ENCODE measurements around the gene TMEM120A. TPM values are rescaled to one million over a fixed set of nuclear protein-coding genes. Genes with fewer than 3 reads are reported as not detected.
"Not testable (repeated sequence)": the region's sequence is repeated elsewhere in the genome, so short reads cannot be mapped to it uniquely, and the experiment has no call there.

The TMEM120A gene
- total RNA-seq, 4 donors from 2014 or later = 57.6 to 119 (median 92.0) TPM

DNA sequence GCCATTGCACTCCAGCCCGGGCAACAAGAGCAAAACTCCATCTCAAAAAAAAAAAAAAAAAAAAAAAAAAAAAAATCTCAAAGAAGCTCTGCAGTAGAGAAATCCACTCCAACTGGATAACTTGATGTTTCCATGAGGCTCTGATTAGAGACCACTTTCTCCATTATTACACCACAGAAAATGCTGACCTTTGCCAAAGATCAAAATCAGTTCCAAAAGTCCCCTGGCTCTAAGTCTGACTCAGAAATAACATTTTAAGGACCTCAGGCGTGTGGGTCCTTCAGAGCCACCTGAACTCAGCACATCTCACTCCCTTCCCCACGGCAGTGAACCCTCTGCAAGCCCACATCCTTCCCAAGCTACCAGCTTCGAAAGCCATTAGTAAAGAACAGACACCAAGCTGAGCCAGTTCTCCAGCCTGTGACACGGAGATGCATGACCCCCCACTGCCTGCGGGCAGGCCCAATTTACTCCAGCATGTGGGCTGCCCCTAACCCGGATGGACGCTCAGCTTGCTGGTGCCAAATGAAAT, 13.8 kb upstream of the TMEM120A start:
- Histone ChIP-seq H3K27ac (no peak overlapping the region), H3K9me3 (no peaks in the 10 kb centered on the region), H3K4me1 (peaks cover 0 to 9% (median 4%) of the 10 kb centered on the region in 4 donors), H3K27me3 (no peaks in the 10 kb centered on the region), H3K36me3 (peaks cover 0 to 16% (median 3%) of the 10 kb centered on the region in 4 donors), H3K4me3 (no peak overlapping the region)
- TF ChIP-seq EP300 (IDR thresholded peaks at IDR 0.05; ENCODE audit: low read depth) = no peak
- TF ChIP-seq, protein P1, sequence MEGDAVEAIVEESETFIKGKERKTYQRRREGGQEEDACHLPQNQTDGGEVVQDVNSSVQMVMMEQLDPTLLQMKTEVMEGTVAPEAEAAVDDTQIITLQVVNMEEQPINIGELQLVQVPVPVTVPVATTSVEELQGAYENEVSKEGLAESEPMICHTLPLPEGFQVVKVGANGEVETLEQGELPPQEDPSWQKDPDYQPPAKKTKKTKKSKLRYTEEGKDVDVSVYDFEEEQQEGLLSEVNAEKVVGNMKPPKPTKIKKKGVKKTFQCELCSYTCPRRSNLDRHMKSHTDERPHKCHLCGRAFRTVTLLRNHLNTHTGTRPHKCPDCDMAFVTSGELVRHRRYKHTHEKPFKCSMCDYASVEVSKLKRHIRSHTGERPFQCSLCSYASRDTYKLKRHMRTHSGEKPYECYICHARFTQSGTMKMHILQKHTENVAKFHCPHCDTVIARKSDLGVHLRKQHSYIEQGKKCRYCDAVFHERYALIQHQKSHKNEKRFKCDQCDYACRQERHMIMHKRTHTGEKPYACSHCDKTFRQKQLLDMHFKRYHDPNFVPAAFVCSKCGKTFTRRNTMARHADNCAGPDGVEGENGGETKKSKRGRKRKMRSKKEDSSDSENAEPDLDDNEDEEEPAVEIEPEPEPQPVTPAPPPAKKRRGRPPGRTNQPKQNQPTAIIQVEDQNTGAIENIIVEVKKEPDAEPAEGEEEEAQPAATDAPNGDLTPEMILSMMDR (IDR thresholded peaks at IDR 0.05) = no peak
- intact Hi-C loops (cut with DNase I; ENCODE audit: low total_unique reads) = no loop called here
- no peak for DNase-seq
- WGBS, 2 donors (ENCODE audit: low coverage in 1 of 2) = 75% methylated on average over 8 of the region's 8 CpGs; no CpG with 5 or more reads in 1 of the 2 donors
- in situ Hi-C loops (cut with MboI; ENCODE audit: low pct_ligation_motif_present in 1 of 4, low pct_unique_long_range_greater_than_20kb in 1 of 4, low sequenced_read_pairs in 3 of 4) = no loop called here

DNA sequence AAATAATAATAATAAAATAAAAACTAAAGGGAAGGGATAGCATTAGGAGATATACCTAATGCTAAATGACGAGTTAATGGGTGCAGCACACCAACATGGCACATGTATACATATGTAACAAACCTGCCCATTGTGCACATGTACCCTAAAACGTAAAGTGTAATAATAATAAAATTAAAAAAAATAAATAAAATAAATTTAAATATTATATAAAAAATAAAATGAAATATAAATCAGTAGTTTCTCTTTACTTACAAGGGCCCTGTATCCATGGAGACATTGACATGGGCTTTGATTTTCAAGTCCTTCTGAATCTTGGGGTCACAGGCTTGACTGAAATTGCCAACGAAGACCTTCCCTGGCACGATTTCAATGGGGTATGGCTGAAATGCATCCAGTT, 10.6 kb upstream of the TMEM120A start:
- H3K4me3 ChIP-seq = not testable (repeated sequence)

DNA sequence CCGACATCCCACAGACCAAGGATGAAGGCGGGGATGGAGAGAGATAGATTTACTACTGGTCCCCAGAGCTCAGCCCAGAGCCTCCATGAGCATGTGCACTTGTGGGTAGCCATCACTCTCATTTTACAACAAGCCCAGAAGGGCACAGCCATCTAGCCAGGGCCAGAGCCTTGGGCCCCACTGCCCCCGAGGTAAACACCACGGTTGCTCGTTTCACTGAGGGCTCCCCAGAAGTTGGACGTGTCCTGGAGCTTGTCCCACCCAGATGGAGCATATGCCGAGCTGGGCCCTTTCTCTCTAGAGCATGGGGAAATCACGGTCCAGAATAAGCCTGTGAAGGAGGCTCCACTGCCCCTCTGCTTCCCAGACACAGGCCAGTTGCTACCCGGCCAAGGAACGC, 9.0 kb upstream of the TMEM120A start:
- no peaks in the 10 kb centered on the region for H3K9me3 ChIP-seq
- H3K27me3 ChIP-seq = no peaks in the 10 kb centered on the region
- no peaks in the 10 kb centered on the region for H3K4me1 ChIP-seq
- H3K36me3 ChIP-seq = peaks cover 0 to 16% (median 8%) of the 10 kb centered on the region in 4 donors
- in situ Hi-C loops (cut with MboI; ENCODE audit: low pct_ligation_motif_present in 1 of 4, low pct_unique_long_range_greater_than_20kb in 1 of 4, low sequenced_read_pairs in 3 of 4) = no loop called here
- no peak overlapping the region for H3K4me3 ChIP-seq
- intact Hi-C loops (cut with DNase I; ENCODE audit: low total_unique reads) = no loop called here
- WGBS, 2 donors (ENCODE audit: low coverage in 1 of 2) = 98% methylated on average over 10 of the region's 10 CpGs; no CpG with 5 or more reads in 1 of the 2 donors
- no peak for TF ChIP-seq POLR2A (IDR thresholded peaks at IDR 0.05)
- TF ChIP-seq POLR2AphosphoS5 (IDR thresholded peaks at IDR 0.05) = no peak
- TF ChIP-seq EP300 (IDR thresholded peaks at IDR 0.05; ENCODE audit: low read depth) = no peak
- TF ChIP-seq, protein P1 (IDR thresholded peaks at IDR 0.05) = no peak
- H3K27ac ChIP-seq = no peak overlapping the region
- no peak for DNase-seq

More for the DNA sequence above, 10.6 kb upstream of the TMEM120A start:
- H3K36me3 ChIP-seq = peaks cover 0 to 16% (median 8%) of the 10 kb centered on the region in 4 donors
- H3K27ac ChIP-seq; H3K27me3 ChIP-seq; H3K4me1 ChIP-seq; DNase-seq; in situ Hi-C loops (cut with MboI; ENCODE audit: low pct_ligation_motif_present in 1 of 4, low pct_unique_long_range_greater_than_20kb in 1 of 4, low sequenced_read_pairs in 3 of 4); intact Hi-C loops (cut with DNase I; ENCODE audit: low total_unique reads); H3K9me3 ChIP-seq: not testable (repeated sequence)
- WGBS, 2 donors (ENCODE audit: low coverage in 1 of 2) = 93 to 99% methylated on average over 2 to 4 of the region's 4 CpGs

DNA sequence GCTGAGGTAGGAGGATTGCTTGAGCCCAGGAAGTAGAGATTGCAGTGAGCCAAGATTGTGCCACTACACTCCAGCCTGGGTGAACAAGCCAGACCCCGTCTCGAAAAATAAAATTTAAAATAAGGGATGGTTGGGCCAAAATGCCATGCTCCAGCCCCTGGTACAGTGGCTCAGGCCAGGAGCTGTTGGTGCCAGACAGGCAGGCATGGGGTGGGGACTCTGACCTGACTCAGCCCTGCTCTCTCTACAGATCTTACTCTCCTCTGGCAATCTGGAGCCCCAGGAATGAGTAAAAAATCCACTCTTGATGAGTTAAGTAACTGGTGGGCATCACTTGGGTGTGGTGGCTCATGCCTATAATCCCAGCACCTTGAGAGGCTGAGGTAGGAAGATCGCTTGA, 8.4 kb upstream of the TMEM120A start:
- in situ Hi-C loops (cut with MboI; ENCODE audit: low pct_ligation_motif_present in 1 of 4, low pct_unique_long_range_greater_than_20kb in 1 of 4, low sequenced_read_pairs in 3 of 4) (no loop called here), intact Hi-C loops (cut with DNase I; ENCODE audit: low total_unique reads) (no loop called here)
- H3K4me3 ChIP-seq = no peak overlapping the region
- no peak for DNase-seq
- no peaks in the 10 kb centered on the region for H3K27me3 ChIP-seq
- no peak for TF ChIP-seq POLR2AphosphoS5 (IDR thresholded peaks at IDR 0.05)
- TF ChIP-seq EP300 (IDR thresholded peaks at IDR 0.05; ENCODE audit: low read depth) = no peak
- TF ChIP-seq, protein P1 (IDR thresholded peaks at IDR 0.05) = no peak
- TF ChIP-seq POLR2A (IDR thresholded peaks at IDR 0.05) = no peak
- peaks cover 0 to 16% (median 8%) of the 10 kb centered on the region in 4 donors for H3K36me3 ChIP-seq
- no peaks in the 10 kb centered on the region for H3K4me1 ChIP-seq
- 90 to 94% methylated on average over 3 of the region's 3 CpGs for WGBS, 2 donors (ENCODE audit: low coverage in 1 of 2)
- no peak overlapping the region for H3K27ac ChIP-seq
- no peaks in the 10 kb centered on the region for H3K9me3 ChIP-seq

DNA sequence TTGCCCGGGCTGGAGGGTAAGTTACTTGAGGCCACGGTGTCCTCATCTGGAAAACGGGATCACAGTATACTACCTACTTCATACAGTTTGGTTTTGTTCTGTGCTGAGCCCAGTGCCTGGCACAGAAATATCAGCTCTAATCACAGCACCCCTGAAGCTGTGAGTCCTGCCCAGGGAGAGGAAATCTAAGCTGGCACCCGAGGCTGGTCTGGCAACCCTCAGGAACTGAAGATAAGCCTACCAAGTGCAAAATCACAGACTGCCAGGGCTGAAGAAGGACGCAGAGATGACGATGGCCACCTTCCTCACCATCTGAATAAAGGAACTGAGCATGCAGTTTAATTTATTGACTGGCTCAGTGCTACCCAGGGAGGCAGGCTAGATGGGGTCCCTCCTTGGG, 7.7 kb upstream of the TMEM120A start:
- Histone ChIP-seq H3K4me1 (no peaks in the 10 kb centered on the region), H3K27ac (no peak overlapping the region), H3K27me3 (no peaks in the 10 kb centered on the region), H3K4me3 (no peak overlapping the region), H3K9me3 (no peaks in the 10 kb centered on the region), H3K36me3 (peaks cover 0 to 16% (median 8%) of the 10 kb centered on the region in 4 donors)
- in situ Hi-C loops (cut with MboI; ENCODE audit: low pct_ligation_motif_present in 1 of 4, low pct_unique_long_range_greater_than_20kb in 1 of 4, low sequenced_read_pairs in 3 of 4) (no loop called here), intact Hi-C loops (cut with DNase I; ENCODE audit: low total_unique reads) (no loop called here)
- WGBS, 2 donors (ENCODE audit: low coverage in 1 of 2) = 98% methylated on average over 6 of the region's 6 CpGs; no CpG with 5 or more reads in 1 of the 2 donors
- TF ChIP-seq, protein P1 (IDR thresholded peaks at IDR 0.05) = no peak
- TF ChIP-seq POLR2A (IDR thresholded peaks at IDR 0.05) (no peak), EP300 (IDR thresholded peaks at IDR 0.05; ENCODE audit: low read depth) (no peak), POLR2AphosphoS5 (IDR thresholded peaks at IDR 0.05) (no peak)
- DNase-seq = no peak
